Heart left ventricle (tissue), 16 donors: ENCODE measurements around the gene N4BP2. TPM values are rescaled to one million over a fixed set of nuclear protein-coding genes. Genes with fewer than 3 reads are reported as not detected.

Experiments
- ATAC-seq, 4 donors: fragments of 200-7000 bp; cut with Tn5 transposase; one replicate each; pipeline ENCODE4 v1.9.1; 2020 to 2022; ENCODE audit warnings: moderate library complexity in 4 of 4, mild to moderate bottlenecking in 3 of 4, moderate number of reproducible peaks in 1 of 4
- DNase-seq, 5 donors: peaks; one replicate each; pipeline ENCODE4 v3.0.0-alpha.2; 2020
- H3K27ac ChIP-seq, 12 donors: fragments of 200-600 bp; sonication (generic) in 4 of 12; one replicate each; pipeline versions ENCODE4 v1.5.0 to v1.8.0; 2016 to 2022; ENCODE audit warnings: mild to moderate bottlenecking in 2 of 12
- H3K27me3 ChIP-seq, 9 donors: fragments of 200-600 bp; sonication (generic) in 2 of 9; one replicate each; pipeline versions ENCODE4 v1.5.1 to v1.8.0; 2016 to 2022; ENCODE audit warnings: mild to moderate bottlenecking in 3 of 9
- H3K36me3 ChIP-seq, 9 donors: fragments of 200-600 bp; sonication (generic) in 2 of 9; one replicate each; pipeline versions ENCODE4 v1.5.0 to v1.8.0; 2018 to 2022; ENCODE audit warnings: mild to moderate bottlenecking in 2 of 9
- H3K4me1 ChIP-seq, 12 donors: fragments of 200-600 bp; sonication (generic) in 4 of 12; one replicate each; pipeline versions ENCODE4 v1.5.0 to v1.8.0; 2016 to 2022; ENCODE audit warnings: mild to moderate bottlenecking in 3 of 12
- H3K4me3 ChIP-seq, 12 donors: fragments of 200-600 bp; sonication (generic) in 4 of 12; one replicate each; pipeline versions ENCODE4 v1.5.0 to v1.8.0; 2017 to 2022; ENCODE audit warnings: mild to moderate bottlenecking in 9 of 12, moderate library complexity in 4 of 12
- H3K9me3 ChIP-seq, 12 donors: fragments of 200-600 bp; sonication (generic) in 4 of 12; one replicate each; pipeline versions ENCODE4 v1.5.0 to v1.8.0; 2016 to 2022; ENCODE audit warnings: mild to moderate bottlenecking in 1 of 12
- POLR2A ChIP-seq, 2 donors: fragments of 450-650 bp; IDR thresholded peaks; one replicate each; pipeline ENCODE4 v1.6.1; 2017; ENCODE audit warnings: antibody characterized with exemption in 2 of 2, mild to moderate bottlenecking in 2 of 2, moderate library complexity in 2 of 2
- WGBS, 4 donors: extraction: QIAGEN DNeasy Blood & Tissue Kit in 2 of 4; methylation state at CpG; one replicate each; pipeline versions ENCODE4 v1.1.5 to v1.1.7; 2013 to 2018; 5-methylcytosine and 5-hydroxymethylcytosine counted together
- intact Hi-C, 10 donors: fragments of 100-400 bp; cut with DNase I; formaldehyde crosslinking; loops; one replicate each; pipeline versions ENCODE4 v1.11.1 to v1.14.2; 2022
- polyA plus RNA-seq, 2 donors: library from polyadenylated mRNA; stranded (reverse); fragments of 200-250 nt; gene quantifications; one replicate each; pipeline ENCODE4 v1.2.3, GENCODE V29; 2013
- total RNA-seq, 9 donors: library from RNA; depleted of rRNA in 2 of 9; stranded (reverse); fragments of >200 nt in 2 of 9; fragmentation: NEBNext Ultra II Directional in 3 of 9; extraction: Animal tissue kit (Norgen Biotek cat#: 25700) in 3 of 9; gene quantifications; one replicate each; pipeline versions ENCODE4 v1.1.0 to v1.2.4, GENCODE V29; 2016 to 2023
- TF ChIP-seq, protein P1 (sequence below), 12 donors: fragments of 200-600 bp; sonication (generic) in 4 of 12; IDR thresholded peaks; one replicate each; pipeline versions ENCODE4 v1.5.0 to v1.8.0; 2018 to 2022; ENCODE audit warnings: antibody characterized with exemption in 12 of 12, mild to moderate bottlenecking in 5 of 12
- donor health status: ischemic (EF 13 %, LVEDD 7.1; RV severe dilation, severe dysfunction).
- donor health status: healthy with polysubstance abuse.
- donor health status: DM: no; HTN: yes; CAD: no.
- donor health status: DM: no; HTN: no; CAD: no.
- donor health status: ischemic (EF 25% LVEDD 6.9; RV normal size, moderate dysfunction).
- donor health status: ischemic (EF 25% LVEDD 5.7; RV mildly dilated, moderate dysfunction).
- donor health status: healthy.
- donor health status: DM: yes; HTN: yes; CAD: no.
- donor health status: ischemic (EF 35%, LVEDD 5.7; RV mildly dilated, moderate dysfunction).
- donor health status: nonischemic (EF 11% LVEDD 7.7; RV severe dilation, severe dysfunction).
- donor health status: DM: yes; HTN: yes; CAD: no.
- donor health status: PGD.
- donor health status: ischemic (EF 29% LVEDD 5.4; RV normal size, mild dysfunction).
- donor health status: nonischemic (EF 23%, LVEDD 6.1; RV moderate dilation, normal function).

N4BP2 gene
- total and polyA plus RNA-seq, 11 donors = 0.57 to 6.8 (median 5.0) TPM

DNA sequence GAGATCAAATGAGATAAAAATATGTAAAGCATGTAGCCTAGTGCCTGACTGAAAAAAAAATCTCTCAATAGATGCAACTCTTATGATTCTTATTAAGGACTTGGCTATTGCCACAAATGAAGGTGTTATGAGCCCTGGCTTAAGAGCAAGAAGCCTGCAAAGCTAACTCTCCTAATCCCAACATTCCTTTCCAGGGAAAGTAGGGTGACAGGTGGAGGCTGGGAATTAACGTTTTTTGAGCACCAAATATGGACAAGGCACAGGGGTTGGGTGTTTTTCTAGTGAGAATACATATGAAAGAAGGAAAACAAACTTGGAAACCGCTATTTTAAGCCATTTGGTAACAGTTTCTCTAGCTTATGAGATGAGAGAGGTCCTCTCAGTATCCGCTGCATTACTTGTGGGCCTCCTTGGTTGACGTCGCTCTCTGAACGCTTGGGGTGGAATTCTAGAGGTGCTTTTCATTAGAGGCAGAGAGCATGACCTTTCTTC lies 142.6 kb downstream of the N4BP2 start:
- Histone ChIP-seq H3K27ac (peak overlapping the region in 1 of 12 donors; percentile 89), H3K36me3 (no peaks in the 10 kb centered on the region), H3K9me3 (no peaks in the 10 kb centered on the region), H3K4me1 (peaks cover 0 to 30% (median 0%) of the 10 kb centered on the region in 12 donors), H3K4me3 (peak overlapping the region in 3 of 12 donors; percentile 4 to 54 (median 33)), H3K27me3 (peaks cover 0 to 7% (median 0%) of the 10 kb centered on the region in 9 donors)
- WGBS, 4 donors = 73 to 85% (median 79%) methylated on average over 6 of the region's 6 CpGs
- TF ChIP-seq, protein P1, sequence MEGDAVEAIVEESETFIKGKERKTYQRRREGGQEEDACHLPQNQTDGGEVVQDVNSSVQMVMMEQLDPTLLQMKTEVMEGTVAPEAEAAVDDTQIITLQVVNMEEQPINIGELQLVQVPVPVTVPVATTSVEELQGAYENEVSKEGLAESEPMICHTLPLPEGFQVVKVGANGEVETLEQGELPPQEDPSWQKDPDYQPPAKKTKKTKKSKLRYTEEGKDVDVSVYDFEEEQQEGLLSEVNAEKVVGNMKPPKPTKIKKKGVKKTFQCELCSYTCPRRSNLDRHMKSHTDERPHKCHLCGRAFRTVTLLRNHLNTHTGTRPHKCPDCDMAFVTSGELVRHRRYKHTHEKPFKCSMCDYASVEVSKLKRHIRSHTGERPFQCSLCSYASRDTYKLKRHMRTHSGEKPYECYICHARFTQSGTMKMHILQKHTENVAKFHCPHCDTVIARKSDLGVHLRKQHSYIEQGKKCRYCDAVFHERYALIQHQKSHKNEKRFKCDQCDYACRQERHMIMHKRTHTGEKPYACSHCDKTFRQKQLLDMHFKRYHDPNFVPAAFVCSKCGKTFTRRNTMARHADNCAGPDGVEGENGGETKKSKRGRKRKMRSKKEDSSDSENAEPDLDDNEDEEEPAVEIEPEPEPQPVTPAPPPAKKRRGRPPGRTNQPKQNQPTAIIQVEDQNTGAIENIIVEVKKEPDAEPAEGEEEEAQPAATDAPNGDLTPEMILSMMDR (IDR thresholded peaks at IDR 0.05) = no peak
- TF ChIP-seq POLR2A (IDR thresholded peaks at IDR 0.05) = no peak
- DNase-seq = no peak
- no peak for ATAC-seq
- intact Hi-C loops = no loop called here

DNA sequence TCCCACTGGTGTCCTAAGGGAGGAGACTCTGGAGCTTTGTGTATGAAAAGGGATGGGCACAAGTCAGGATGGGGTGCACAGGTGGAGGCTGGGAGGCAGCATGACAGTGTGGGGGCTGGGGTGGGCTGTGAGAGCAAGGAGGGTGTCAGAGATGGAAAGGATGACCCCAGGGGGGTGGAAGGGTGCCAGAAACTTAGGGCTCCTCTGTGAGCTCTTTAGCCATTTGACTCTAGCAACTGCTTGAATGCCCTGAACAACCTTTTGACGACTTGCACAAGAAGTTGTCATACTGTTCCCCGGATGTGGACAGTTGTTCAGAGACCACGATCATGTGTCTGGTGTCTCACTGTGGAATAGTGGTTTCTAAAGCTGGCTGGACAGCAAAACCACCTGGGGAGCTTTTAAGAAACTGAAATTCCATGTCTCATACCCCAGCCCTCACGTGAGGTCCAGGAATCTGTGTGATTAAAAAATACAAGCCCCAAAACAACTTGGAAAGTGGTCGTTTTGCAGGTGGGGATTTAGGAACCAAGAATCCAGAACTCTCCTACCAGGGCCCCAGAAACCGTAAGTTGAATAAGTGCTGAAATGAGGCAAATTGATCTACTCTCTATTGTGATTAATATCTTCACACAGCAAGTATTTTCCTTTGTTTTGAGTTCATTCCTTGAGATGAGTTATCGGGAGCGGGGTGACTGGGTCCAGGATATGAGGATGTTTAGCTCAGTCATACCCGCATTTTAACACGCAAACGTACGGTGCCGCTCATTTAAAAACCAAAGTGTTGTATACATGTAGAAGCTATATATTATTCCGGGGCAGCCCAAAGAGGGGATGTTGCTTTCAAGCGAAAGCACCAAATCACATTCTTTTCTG lies 143.6 kb downstream of the N4BP2 start:
- Histone ChIP-seq H3K36me3 (no peaks in the 10 kb centered on the region), H3K27me3 (peaks cover 0 to 7% (median 0%) of the 10 kb centered on the region in 9 donors), H3K27ac (peak overlapping the region in 1 of 12 donors; percentile 89), H3K4me3 (peak overlapping the region in 1 of 12 donors; percentile 54), H3K9me3 (no peaks in the 10 kb centered on the region), H3K4me1 (peaks cover 0 to 40% (median 0%) of the 10 kb centered on the region in 12 donors)
- DNase-seq (no peak), ATAC-seq (peak in 2 of 4 donors; percentile 22 to 50)
- WGBS, 4 donors = 78 to 85% (median 83%) methylated on average over 15 of the region's 15 CpGs
- intact Hi-C loops = no loop called here
- no peak for TF ChIP-seq POLR2A (IDR thresholded peaks at IDR 0.05)
- TF ChIP-seq, protein P1 (IDR thresholded peaks at IDR 0.05) = no peak

DNA sequence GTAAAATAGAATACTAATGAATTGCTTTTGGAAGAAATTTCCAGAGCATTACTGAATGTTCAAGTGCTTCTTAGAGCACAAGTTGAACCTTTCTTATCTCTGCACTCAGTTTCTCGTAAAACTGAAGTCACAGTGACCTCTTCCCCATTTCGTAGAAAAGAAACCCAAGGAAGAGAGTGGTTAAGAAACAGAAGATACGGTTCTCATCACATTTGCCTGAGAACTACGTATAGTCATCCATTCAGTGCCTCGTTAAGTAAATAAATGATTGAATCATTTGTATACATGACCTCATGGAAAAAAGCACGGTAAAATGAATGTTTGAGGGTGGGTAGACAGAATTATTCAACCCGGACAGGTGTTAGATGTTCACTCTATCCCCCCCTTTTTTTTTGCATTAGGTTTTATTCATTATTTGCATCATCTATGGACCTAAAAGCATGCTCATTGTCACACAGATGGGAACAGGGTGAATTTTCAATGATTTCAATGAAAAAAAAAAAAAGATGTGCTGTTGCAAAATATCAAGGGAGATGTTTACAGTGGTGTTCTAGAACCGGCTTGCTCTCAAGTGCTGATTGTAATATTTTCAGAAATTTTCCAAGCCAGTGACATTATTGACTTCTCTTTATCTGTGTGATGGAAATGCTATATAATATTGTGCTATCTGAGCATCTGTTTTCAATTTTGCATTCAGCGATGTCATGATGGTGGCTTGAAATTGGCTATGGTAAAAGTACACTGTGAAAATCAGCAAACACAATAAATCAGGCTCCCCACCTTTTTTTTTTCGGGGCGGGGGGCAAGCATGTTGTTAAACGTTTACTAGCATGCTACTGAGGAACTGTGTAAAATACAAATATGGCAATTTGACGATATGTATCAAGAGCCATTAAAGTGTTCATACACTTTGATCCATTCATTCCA lies 144.5 kb downstream of the N4BP2 start:
- peak overlapping the region in 1 of 12 donors; percentile 54 for H3K4me3 ChIP-seq
- DNase-seq (no peak), ATAC-seq (peak in 1 of 4 donors; percentile 41)
- 76 to 82% (median 79%) methylated on average over 13 of the region's 13 CpGs for WGBS, 4 donors
- H3K27me3 ChIP-seq = peaks cover 0 to 7% (median 0%) of the 10 kb centered on the region in 9 donors
- intact Hi-C loops = no loop called here
- H3K36me3 ChIP-seq = no peaks in the 10 kb centered on the region
- no peaks in the 10 kb centered on the region for H3K9me3 ChIP-seq
- TF ChIP-seq, protein P1 (IDR thresholded peaks at IDR 0.05) = no peak
- TF ChIP-seq POLR2A (IDR thresholded peaks at IDR 0.05) = no peak
- H3K4me1 ChIP-seq = peaks cover 0 to 47% (median 0%) of the 10 kb centered on the region in 12 donors
- H3K27ac ChIP-seq = peak overlapping the region in 1 of 12 donors; percentile 89
